ENCODE data around the gene ZNF827.

Gene ZNF827

GRCh38 chr4:145735827-145736226 is 202.8 kb downstream of the ZNF827 start:
- DNase-seq: no peak

- peak; percentile 100 for DNase-seq
Measured at GRCh38 chr4:145735347-145735675, 203.3 kb downstream of the ZNF827 start.

GRCh38 chr4:145734576-145735346 is 203.9 kb downstream of the ZNF827 start:
- DNase-seq: peak; percentile 95

DNA sequence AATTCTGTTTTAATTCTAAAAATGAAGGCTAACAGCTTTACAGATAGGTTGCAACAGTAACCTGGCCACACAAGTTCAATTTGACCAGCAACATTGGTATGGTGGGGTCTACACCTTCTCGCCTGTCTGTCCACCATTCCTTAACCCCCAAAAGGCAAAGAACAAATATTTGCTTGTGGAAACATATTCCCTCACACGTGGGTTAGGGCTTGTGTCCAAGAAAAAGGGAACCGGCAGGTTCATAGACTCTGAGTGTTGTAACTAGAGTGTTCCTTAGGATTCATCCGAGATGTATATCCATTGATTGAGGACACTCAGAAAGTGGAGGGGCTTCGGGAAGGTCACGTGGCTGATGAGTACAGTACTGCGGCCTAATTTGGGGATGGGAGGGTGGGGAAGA is 204.6 kb downstream of the ZNF827 start:
- DNase-seq: no peak

DNA sequence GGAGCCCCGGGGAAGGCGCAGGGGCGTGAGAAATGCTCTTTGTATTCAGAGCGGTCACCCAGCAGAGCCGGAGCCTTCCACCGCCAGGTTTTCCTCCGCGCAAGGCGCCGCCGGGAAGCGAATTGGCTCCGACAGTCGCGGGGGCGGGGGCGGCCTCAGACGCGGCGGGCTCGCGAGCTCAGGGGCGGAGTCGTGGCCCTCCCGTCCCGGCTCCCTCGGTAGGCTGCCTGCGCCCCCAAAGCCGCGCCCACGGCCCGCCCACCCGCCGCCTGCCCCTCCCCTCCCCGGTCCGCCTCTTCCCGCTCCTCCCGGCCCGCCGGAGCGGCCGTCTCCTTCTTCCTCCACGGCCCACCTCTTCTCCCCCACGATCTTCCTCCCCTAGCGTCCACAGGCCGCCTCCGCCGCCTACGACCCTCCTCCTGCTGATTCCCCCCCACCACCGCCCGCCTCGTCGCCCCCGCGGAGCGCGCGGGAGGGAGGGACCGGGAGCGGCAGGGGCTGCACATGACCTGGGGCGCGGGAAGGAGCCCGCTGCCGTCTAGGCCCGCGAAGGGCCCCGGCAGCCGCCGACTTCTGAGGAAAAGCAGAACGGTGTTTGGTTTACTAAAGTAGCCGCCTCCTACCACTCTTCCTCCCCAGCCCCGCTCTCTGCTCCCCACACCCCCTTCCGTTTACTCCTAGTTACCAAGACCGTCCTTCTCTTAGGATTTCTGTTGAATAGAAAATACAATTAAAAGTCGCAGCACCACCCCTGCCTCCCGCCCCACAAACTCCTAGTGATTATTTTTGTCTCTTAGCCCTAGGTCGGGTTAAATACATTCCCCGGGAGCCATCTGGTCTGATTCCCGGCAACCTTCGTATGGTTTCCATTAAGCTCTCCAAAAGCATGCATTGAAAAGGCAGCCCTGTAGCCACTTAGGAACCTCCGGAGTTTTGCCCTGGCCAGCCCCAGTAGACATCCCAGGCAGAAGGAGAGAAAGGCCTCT is 205.4 kb downstream of the ZNF827 start:
- peak; percentile 92 for DNase-seq

DNA sequence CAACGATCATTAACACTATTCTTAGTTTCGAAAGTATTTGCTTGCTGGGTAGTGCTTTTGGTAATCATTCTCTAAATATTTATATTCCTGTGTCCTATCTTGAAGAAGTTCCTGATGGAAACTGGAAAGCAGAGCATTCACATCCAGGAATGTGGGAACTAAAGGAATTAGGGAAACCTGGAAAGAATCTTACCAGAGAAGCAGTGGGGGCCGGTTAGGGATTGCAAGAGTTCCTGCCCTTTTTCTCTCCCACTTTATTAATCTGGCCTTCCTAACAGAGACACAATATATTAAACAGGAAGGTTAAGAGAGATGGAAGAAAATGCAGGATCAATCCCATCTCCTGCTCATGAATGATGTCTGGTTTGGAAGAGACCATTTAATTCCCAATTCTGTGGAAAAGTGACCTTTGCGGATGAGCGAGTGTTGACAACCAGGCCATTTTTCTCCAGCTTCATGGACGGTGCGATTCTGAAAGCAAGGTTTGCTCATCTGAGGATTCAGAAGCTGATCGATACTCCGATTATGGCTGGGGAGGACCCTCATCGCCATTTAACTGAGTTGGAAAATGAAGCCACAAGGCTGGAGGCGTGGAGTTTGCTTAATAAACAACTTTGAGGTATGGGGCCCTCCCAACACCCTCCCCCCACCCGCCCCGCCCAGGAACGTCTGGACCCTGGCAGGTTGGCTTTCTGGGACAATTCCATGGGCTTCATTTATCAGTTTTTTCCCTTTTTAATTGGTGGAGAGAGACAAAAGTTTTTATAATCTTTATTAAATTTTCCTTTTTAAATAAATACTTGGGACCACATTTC is 206.4 kb downstream of the ZNF827 start:
- DNase-seq: no peak

DNA sequence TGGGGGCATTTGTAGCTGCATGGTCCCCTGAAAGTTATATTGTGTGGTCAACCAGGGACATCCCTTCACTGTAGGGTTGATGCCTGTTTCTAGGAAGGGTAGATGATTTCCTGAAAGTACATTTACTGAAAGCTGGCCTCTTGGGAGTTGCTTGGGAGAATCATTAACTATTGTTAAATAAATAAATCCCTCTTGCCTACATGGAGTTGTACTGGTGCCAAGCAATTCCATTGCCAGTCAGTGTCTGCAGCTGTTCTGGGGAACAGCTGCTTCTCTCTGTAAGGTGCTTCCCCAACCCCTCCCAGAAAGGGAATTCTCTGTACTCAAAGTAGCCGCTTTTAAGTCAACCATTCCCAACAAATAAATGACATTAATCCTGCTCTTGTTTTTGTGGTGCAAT is 207.6 kb downstream of the ZNF827 start:
- peak; percentile 90 for DNase-seq

DNA sequence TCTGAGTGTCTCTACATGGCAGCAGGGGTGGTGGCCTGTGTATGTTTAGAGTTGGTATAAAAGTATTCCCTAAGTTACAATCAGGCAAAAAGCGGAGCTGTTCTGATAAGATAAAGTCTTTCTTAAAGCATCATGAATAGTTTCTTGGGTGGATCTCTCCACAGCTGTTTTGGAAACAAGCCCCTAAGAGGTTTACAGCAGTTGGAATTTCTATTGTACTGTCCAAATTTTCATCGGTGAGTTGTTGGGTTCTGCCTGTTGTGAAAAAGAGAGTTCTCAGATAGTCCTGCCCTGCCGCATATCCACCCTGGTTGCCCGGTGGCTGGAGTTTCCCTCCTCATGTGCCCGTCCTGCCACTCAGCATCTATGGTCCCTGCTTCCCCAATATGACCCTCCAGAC is 208.6 kb downstream of the ZNF827 start:
- no peak for DNase-seq

- DNase-seq: no peak
Measured at GRCh38 chr4:145723336-145723735, 215.3 kb downstream of the ZNF827 start.

- no peak for DNase-seq
Measured at GRCh38 chr4:145722561-145722960, 216.1 kb downstream of the ZNF827 start.

GRCh38 chr4:145720656-145721055 is 218.0 kb downstream of the ZNF827 start:
- no peak for DNase-seq

DNA sequence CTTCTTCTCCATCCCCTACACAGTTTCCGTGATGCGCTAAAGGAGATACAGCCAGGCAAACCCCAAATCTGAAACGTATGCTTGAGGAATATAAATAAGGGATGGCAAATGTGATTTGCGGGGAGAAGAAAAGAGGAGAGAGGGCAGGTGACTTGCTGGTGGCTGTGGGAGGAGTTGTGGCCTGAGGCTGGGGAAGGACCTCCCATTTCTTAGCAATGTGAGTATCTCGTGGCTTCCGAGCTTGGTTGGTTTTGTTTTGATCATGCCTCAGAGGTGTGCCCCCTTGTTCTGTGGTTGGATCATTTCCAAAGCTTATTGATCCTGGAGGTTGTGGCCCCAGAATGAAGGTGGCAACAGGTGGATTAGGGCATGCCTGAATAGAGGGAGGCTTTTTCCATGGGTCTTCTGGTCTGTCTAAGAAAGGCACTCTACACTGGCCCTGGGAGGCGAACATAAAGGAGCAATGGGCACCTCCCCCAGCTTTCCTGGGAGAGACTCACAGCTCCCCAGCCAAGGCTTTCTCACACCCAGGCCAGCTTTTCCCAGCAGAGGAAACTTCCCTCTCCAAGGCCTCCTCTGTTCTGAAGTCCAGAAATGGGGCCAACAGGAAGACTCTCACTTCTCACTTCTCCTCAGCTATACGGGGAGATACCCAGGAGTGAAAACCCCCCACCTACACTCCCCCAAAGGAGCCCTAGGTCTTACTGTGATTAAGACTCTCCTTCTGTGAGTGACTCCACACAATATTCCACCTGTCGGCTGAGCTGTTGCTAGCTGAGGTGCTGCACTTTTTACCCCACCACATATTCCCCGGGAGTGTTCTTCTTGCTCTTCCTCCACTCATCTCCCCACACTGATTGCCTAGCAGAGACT is 218.6 kb downstream of the ZNF827 start:
- DNase-seq: no peak

- no peak for DNase-seq
Measured at GRCh38 chr4:145716661-145717200, 221.9 kb downstream of the ZNF827 start.

GRCh38 chr4:145716200-145716599 is 222.4 kb downstream of the ZNF827 start:
- DNase-seq: no peak

- peak; percentile 58 for DNase-seq
Measured at GRCh38 chr4:145709843-145710242, 228.8 kb downstream of the ZNF827 start.

- no peak for DNase-seq
Measured at GRCh38 chr4:145709336-145709735, 229.3 kb downstream of the ZNF827 start.

Data from kidney glomerular epithelial cell (primary cell).